ENCODE measurements around the gene GULP1. TPM values are rescaled to one million over a fixed set of nuclear protein-coding genes. Genes with fewer than 3 reads are reported as not detected.
A peak's percentile ranks its signal among the peaks of the same experiment; 100 is the strongest.

GULP1 gene
- total and polyA plus RNA-seq, 2 experiments from 2014 or later, result 94.6 to 181 TPM

- DNase-seq (ENCODE audit: low spot score), result peak; percentile 54
- peaks cover 59% of the 10 kb centered on the region for H3K79me2 ChIP-seq (replicated peaks; ENCODE audit: insufficient read depth)
- ATAC-seq, result no peak
- H3K4me1 ChIP-seq (ENCODE audit: insufficient read depth), result peaks cover 26% of the 10 kb centered on the region
- Mint-ChIP-seq H3K4me3 (no peak overlapping the region), H3K9me3 (no peaks in the 10 kb centered on the region; the same call in 2 of the 3 replicates), H3K36me3 (ENCODE audit: low read depth) (no peaks in the 10 kb centered on the region), H3K27ac (no peak overlapping the region), H3K4me1 (peaks cover 49% of the 10 kb centered on the region), H3K27me3 (ENCODE audit: insufficient read depth, low read depth, poor library complexity) (peaks cover 4% of the 10 kb centered on the region)
- no peak overlapping the region for H3K4me2 ChIP-seq
- no peaks in the 10 kb centered on the region for H3K36me3 ChIP-seq (ENCODE audit: insufficient read depth)
- no peak overlapping the region for H2AFZ ChIP-seq
- H3F3A ChIP-seq (replicated peaks; ENCODE audit: low read depth), result no peaks in the 10 kb centered on the region
- no peak overlapping the region for H3K4me3 ChIP-seq
- no peak for TF ChIP-seq ZNF462 (CRISPR knock-in tag; IDR thresholded peaks at IDR 0.05)
- peak; percentile 53 to 76 for TF ChIP-seq CTCF (conservative IDR thresholded peaks at IDR 0.05; ENCODE audit: low read depth in 2 of 2)
- H3K9me2 ChIP-seq (ENCODE audit: insufficient read depth), result no peaks in the 10 kb centered on the region
- no peaks in the 10 kb centered on the region for H4K20me1 ChIP-seq (replicated peaks; ENCODE audit: insufficient read depth)
- no peaks in the 10 kb centered on the region for H3K27me3 ChIP-seq (ENCODE audit: insufficient read depth)
- no peak overlapping the region for H3K27ac ChIP-seq (ENCODE audit: low read depth)
These were observed 220.8 kb downstream of the GULP1 start for GRCh38 chr2:188512456-188512855.

GRCh38 chr2:188515918-188516317 is 224.2 kb downstream of the GULP1 start:
- Mint-ChIP-seq H3K27me3 (ENCODE audit: insufficient read depth, low read depth, poor library complexity) (peaks cover 6% of the 10 kb centered on the region), H3K9me3 (no peaks in the 10 kb centered on the region; the same call in 2 of the 3 replicates), H3K4me3 (no peak overlapping the region), H3K4me1 (peaks cover 36% of the 10 kb centered on the region), H3K36me3 (ENCODE audit: low read depth) (peaks cover 12% of the 10 kb centered on the region; the same call in 1 of the 3 replicates), H3K27ac (peak overlapping the region; percentile 16; the same call in 1 of the 2 replicates)
- Histone ChIP-seq H2AFZ (no peak overlapping the region), H3K4me3 (no peak overlapping the region), H3K9me2 (ENCODE audit: insufficient read depth) (no peaks in the 10 kb centered on the region), H3K27ac (ENCODE audit: low read depth) (no peak overlapping the region), H3K27me3 (ENCODE audit: insufficient read depth) (no peaks in the 10 kb centered on the region), H3K79me2 (replicated peaks; ENCODE audit: insufficient read depth) (peaks cover 57% of the 10 kb centered on the region), H3K36me3 (ENCODE audit: insufficient read depth) (no peaks in the 10 kb centered on the region), H3F3A (replicated peaks; ENCODE audit: low read depth) (no peaks in the 10 kb centered on the region), H4K20me1 (replicated peaks; ENCODE audit: insufficient read depth) (no peaks in the 10 kb centered on the region), H3K4me1 (ENCODE audit: insufficient read depth) (peaks cover 26% of the 10 kb centered on the region), H3K4me2 (no peak overlapping the region)
- ATAC-seq (no peak), DNase-seq (ENCODE audit: low spot score) (no peak)
- TF ChIP-seq ETS1 (IDR thresholded peaks at IDR 0.05), result no peak
- no peak for TF ChIP-seq EZH2phosphoT487 (IDR thresholded peaks at IDR 0.05; ENCODE audit: unreplicated experiment)
- TF ChIP-seq REST (IDR thresholded peaks at IDR 0.05; ENCODE audit: unreplicated experiment), result no peak
- no peak for TF ChIP-seq NANOG (IDR thresholded peaks at IDR 0.05; ENCODE audit: borderline replicate concordance)
- no peak for TF ChIP-seq CREB1 (CRISPR knock-in tag; IDR thresholded peaks at IDR 0.05; ENCODE audit: low read depth)
- TF ChIP-seq JUNB (IDR thresholded peaks at IDR 0.05; ENCODE audit: unreplicated experiment), result no peak
- no peak for TF ChIP-seq ZNF114 (CRISPR knock-in tag; IDR thresholded peaks at IDR 0.05)

Measured in GM23338 (cell line).